GM12891 (cell line): ENCODE measurements around the gene MROH9.

Experiments used
- POLR2A ChIP-seq: IDR thresholded peaks from 2 replicates; pipeline ENCODE4 v1.6.1; 2011; ENCODE audit warnings: low read depth, low read length, control low read depth
- POLR2AphosphoS5 ChIP-seq: IDR thresholded peaks from 2 replicates; pipeline ENCODE4 v1.6.1; 2011; ENCODE audit warnings: low read depth, low read length, control low read depth
- POU2F2 ChIP-seq: IDR thresholded peaks from 2 replicates; pipeline ENCODE4 v1.6.1; 2011; ENCODE audit warnings: low read depth, mild to moderate bottlenecking, control low read depth, low read length, moderate library complexity
- SPI1 ChIP-seq: IDR thresholded peaks from 2 replicates; pipeline ENCODE4 v1.6.1; 2011; ENCODE audit warnings: low read depth, low read length, control low read depth
- TAF1 ChIP-seq: IDR thresholded peaks from 2 replicates; pipeline ENCODE4 v1.6.1; 2011; ENCODE audit warnings: low read depth, low read length, control low read depth

- TF ChIP-seq POLR2A (no peak), POLR2AphosphoS5 (no peak), TAF1 (no peak), SPI1 (no peak), POU2F2 (no peak)
Observed at GRCh38 chr1:170917373-170917772, 18.0 kb upstream of the MROH9 start.
